ENCODE measurements around the gene TMED1. TPM values are rescaled to one million over a fixed set of nuclear protein-coding genes. Genes with fewer than 3 reads are reported as not detected.

The TMED1 gene
- total and polyA plus RNA-seq, 9 of the 15 experiments (the other 6 are each of a cell fraction or from before 2014, with no cell fraction given): 0.86 to 30.2 (median 23.5) TPM

DNA sequence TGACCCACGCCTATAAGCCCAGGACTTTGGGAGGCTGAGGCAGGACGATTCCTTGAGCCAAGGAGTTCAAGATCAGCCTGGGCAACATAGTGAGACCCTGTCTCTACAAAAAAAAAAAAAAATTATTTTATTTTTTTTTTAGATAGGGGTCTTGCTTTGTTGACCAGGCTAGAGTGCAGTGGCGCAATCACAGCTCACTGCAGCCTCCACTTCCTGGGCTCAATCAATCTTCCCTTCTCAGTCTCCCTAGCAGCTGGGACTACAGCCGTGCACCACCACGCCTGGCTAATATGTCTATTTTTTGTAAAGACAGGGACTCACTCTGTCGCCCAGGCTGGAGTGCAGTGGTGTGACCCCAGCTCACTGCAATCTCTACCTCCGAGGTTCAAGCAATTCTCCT lies 16.9 kb upstream of the TMED1 start:
- in situ Hi-C loops (cut with MboI) (no loop called here), intact Hi-C loops (cut with micrococcal nuclease) (no loop called here)
- ChIA-PET POLR2A (interaction anchor here (0.9 to 1.1 kb wide), 2 partner anchors 13 to 32 kb away, joined by 3 to 4 read pairs; no protein-coding TSS in a partner anchor), CTCF (ENCODE audit: low intra/inter-chr PET ratio) (no interaction called here)
- Histone ChIP-seq H2AFZ (ENCODE audit: low read depth, low read length) (no peak overlapping the region), H3K9me1 (ENCODE audit: control insufficient read depth, insufficient read depth, low read length) (no peaks in the 10 kb centered on the region), H3K4me1 (replicated peaks in 1 of 2; ENCODE audit: control insufficient read depth in 2 of 2, insufficient read depth in 2 of 2, low read length in 2 of 2) (peaks cover 0 to 8% of the 10 kb centered on the region in 2 experiments; a peak in 1 of 5 replicates), H3K27me3 (ENCODE audit: control insufficient read depth in 2 of 2, insufficient read depth in 2 of 2, low read length in 2 of 2) (no peaks in the 10 kb centered on the region), H3K27ac (ENCODE audit: extremely low read depth, low read depth, low read length) (no peak overlapping the region), H3K9ac (ENCODE audit: insufficient read depth in 1 of 2, low read depth in 2 of 2, low read length in 2 of 2) (no peak overlapping the region), H3K79me2 (ENCODE audit: control insufficient read depth, insufficient read depth, low read length) (no peaks in the 10 kb centered on the region), H3K9me3 (replicated peaks; ENCODE audit: control insufficient read depth, insufficient read depth, low read depth, low read length) (no peaks in the 10 kb centered on the region), H4K20me1 (replicated peaks; ENCODE audit: control insufficient read depth, insufficient read depth, low read length) (no peaks in the 10 kb centered on the region), H3K4me3 (no peak overlapping the region), H3K4me2 (ENCODE audit: insufficient read depth, low read length) (no peak overlapping the region), H3K36me3 (ENCODE audit: control insufficient read depth, insufficient read depth, low read length) (no peaks in the 10 kb centered on the region)
- 34% methylated on average over 7 of the region's 7 CpGs for WGBS (ENCODE audit: insufficient coverage, low coverage, missing lambda C conversion rate)
- ATAC-seq (no peak), FAIRE-seq (no peak), DNase-seq (ENCODE audit: extremely low read depth in 1 of 4, low spot score in 3 of 4) (no peak)
- no TSS peak for BruUV-seq (replicated peaks)
- TF ChIP-seq MBD1 (CRISPR knock-in tag; IDR thresholded peaks at IDR 0.05) (no peak), SMARCE1 (IDR thresholded peaks at IDR 0.05) (no peak), SRF (CRISPR knock-in tag; IDR thresholded peaks at IDR 0.05) (no peak), TEAD4 (IDR thresholded peaks at IDR 0.05; ENCODE audit: low read length) (no peak), TEAD4 (CRISPR knock-in tag; IDR thresholded peaks at IDR 0.05; ENCODE audit: borderline replicate concordance) (no peak), PRPF4 (IDR thresholded peaks at IDR 0.05; ENCODE audit: insufficient read depth, low read depth, low read length, poor library complexity, severe bottlenecking) (no peak), ZNF121 (CRISPR knock-in tag; conservative IDR thresholded peaks at IDR 0.05) (peak; percentile 27), HNRNPLL (IDR thresholded peaks at IDR 0.05; ENCODE audit: low read depth, low read length, poor library complexity, severe bottlenecking) (no peak), CEBPB (tag; IDR thresholded peaks at IDR 0.05) (peak; percentile 73), BCLAF1 (IDR thresholded peaks at IDR 0.05; ENCODE audit: borderline replicate concordance in 1 of 2, control insufficient read depth in 1 of 2, low read depth in 2 of 2, low read length in 1 of 2) (no peak), PPARD (CRISPR knock-in tag; IDR thresholded peaks at IDR 0.05) (no peak), JUNB (CRISPR knock-in tag; conservative IDR thresholded peaks at IDR 0.05) (no peak)
- TF ChIP-seq, protein P1, sequence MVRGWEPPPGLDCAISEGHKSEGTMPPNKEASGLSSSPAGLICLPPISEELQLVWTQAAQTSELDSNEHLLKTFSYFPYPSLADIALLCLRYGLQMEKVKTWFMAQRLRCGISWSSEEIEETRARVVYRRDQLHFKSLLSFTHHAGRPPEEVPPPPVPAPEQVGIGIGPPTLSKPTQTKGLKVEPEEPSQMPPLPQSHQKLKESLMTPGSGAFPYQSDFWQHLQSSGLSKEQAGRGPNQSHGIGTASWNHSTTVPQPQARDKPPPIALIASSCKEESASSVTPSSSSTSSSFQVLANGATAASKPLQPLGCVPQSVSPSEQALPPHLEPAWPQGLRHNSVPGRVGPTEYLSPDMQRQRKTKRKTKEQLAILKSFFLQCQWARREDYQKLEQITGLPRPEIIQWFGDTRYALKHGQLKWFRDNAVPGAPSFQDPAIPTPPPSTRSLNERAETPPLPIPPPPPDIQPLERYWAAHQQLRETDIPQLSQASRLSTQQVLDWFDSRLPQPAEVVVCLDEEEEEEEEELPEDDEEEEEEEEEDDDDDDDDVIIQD (CRISPR knock-in tag; IDR thresholded peaks at IDR 0.05): no peak

Measured in K562 (cell line).